OCI-M2 (cell line): ENCODE measurements around the gene CCN5.
"Not testable (repeated sequence)": the region's sequence is repeated elsewhere in the genome, so short reads cannot be mapped to it uniquely, and the experiment has no call there.

ENCODE experiments used
- DNase-seq: peaks from one replicate; lab custom pipeline; 2025; ENCODE audit not compliant: unreplicated experiment; lab: John Stamatoyannopoulos, UW

Gene CCN5

GRCh38 chr20:44756011-44756688 is 41.0 kb downstream of the CCN5 start:
- DNase-seq = no peak

GRCh38 chr20:44756956-44757355 is 41.8 kb downstream of the CCN5 start:
- DNase-seq = no peak

GRCh38 chr20:44758247-44759101 is 43.3 kb downstream of the CCN5 start:
- DNase-seq = no peak

- no peak for DNase-seq
Measured at GRCh38 chr20:44759595-44759994, 44.4 kb downstream of the CCN5 start.

- DNase-seq = no peak
Measured at GRCh38 chr20:44761423-44761822, 46.3 kb downstream of the CCN5 start.

GRCh38 chr20:44762466-44763140 is 47.4 kb downstream of the CCN5 start:
- no peak for DNase-seq

- DNase-seq = not testable (repeated sequence)
Measured at GRCh38 chr20:44763798-44764197, 48.6 kb downstream of the CCN5 start.

GRCh38 chr20:44765091-44765490 is 49.9 kb downstream of the CCN5 start:
- DNase-seq = no peak

- DNase-seq = no peak
Measured at GRCh38 chr20:44765701-44766347, 50.7 kb downstream of the CCN5 start.

- no peak for DNase-seq
Measured at GRCh38 chr20:44768256-44768655, 53.1 kb downstream of the CCN5 start.

GRCh38 chr20:44768854-44769480 is 53.8 kb downstream of the CCN5 start:
- no peak for DNase-seq

GRCh38 chr20:44769481-44769863 is 54.3 kb downstream of the CCN5 start:
- no peak for DNase-seq

GRCh38 chr20:44770484-44771171 is 55.5 kb downstream of the CCN5 start:
- DNase-seq = no peak

GRCh38 chr20:44771172-44771535 is 56.0 kb downstream of the CCN5 start:
- DNase-seq = no peak

GRCh38 chr20:44772636-44773035 is 57.5 kb downstream of the CCN5 start:
- no peak for DNase-seq

- no peak for DNase-seq
Measured at GRCh38 chr20:44773070-44773829, 58.1 kb downstream of the CCN5 start.

GRCh38 chr20:44776980-44777379 is 61.8 kb downstream of the CCN5 start:
- no peak for DNase-seq
